GM12865 (cell line): ENCODE data around the gene CTBS.
A peak's percentile ranks its signal among the peaks of the same experiment; 100 is the strongest.

ENCODE experiments used
- DNase-seq: peaks from one replicate; pipeline ENCODE4 v3.0.0; 2010; ENCODE audit warnings: low read depth
- H3K4me3 ChIP-seq: 2 replicates; pipeline ENCODE4 v1.5.1; 2011; ENCODE audit warnings: mild to moderate bottlenecking, low read depth, low read length, control low read depth
- CTCF ChIP-seq: IDR thresholded peaks from 2 replicates; pipeline ENCODE4 v1.5.1; 2011; ENCODE audit warnings: low read length, control low read depth, low read depth, inconsistent platforms; ENCODE audit not compliant: insufficient read depth; ENCODE audit errors: missing control alignments

The CTBS gene

GRCh38 chr1:84573967-84574842 lies at the start of gene CTBS:
Gene CTBS (minus strand): TSS chr1:84574440. CDS start chr1:84574415, 25 bp downstream.
- DNase-seq: peak; percentile 95
- peak within 1 kb of the TSS; percentile 87 for H3K4me3 ChIP-seq
- no peak for TF ChIP-seq CTCF

GRCh38 chr1:84621553-84621952 lies 47.3 kb upstream of the CTBS start:
- DNase-seq: no peak
- H3K4me3 ChIP-seq: no peak overlapping the region

GRCh38 chr1:84620720-84621313 lies 46.6 kb upstream of the CTBS start:
- DNase-seq: peak; percentile 91
- TF ChIP-seq CTCF: peak; percentile 86
- peak overlapping the region; percentile 58 for H3K4me3 ChIP-seq

More at GRCh38 chr1:84621553-84621952, 47.3 kb upstream of the CTBS start:
- TF ChIP-seq CTCF: no peak

- no peak overlapping the region for H3K4me3 ChIP-seq
- DNase-seq: no peak
- no peak for TF ChIP-seq CTCF
These were observed 45.3 kb upstream of the CTBS start for GRCh38 chr1:84619383-84620102.

- no peak for TF ChIP-seq CTCF
- no peak overlapping the region for H3K4me3 ChIP-seq
- DNase-seq: no peak
These were observed 43.1 kb upstream of the CTBS start for GRCh38 chr1:84617349-84617748.

- no peak overlapping the region for H3K4me3 ChIP-seq
- DNase-seq: no peak
- no peak for TF ChIP-seq CTCF
These were observed 41.5 kb upstream of the CTBS start for GRCh38 chr1:84615790-84616189.
